GM21737 (cell line): ENCODE measurements around the gene CLCN2.
A peak's percentile ranks its signal among the peaks of the same experiment; 100 is the strongest.

Source experiments
- ATAC-seq: cut with Tn5 transposase; IDR thresholded peaks from one replicate; pipeline ENCODE4 v1.9.1; 2021; ENCODE audit warnings: mild to moderate bottlenecking, moderate library complexity; ENCODE audit not compliant: unreplicated experiment

Gene CLCN2

GRCh38 chr3:184361532-184361931, at the start of gene CLCN2, which contains the start of gene POLR2H:
Gene CLCN2 (minus strand): TSS chr3:184361605. CDS start chr3:184361479, 126 bp downstream.
Gene POLR2H (plus strand): TSS chr3:184361710. CDS start chr3:184363493, 1,783 bp downstream.
- peak; percentile 42 for ATAC-seq

GRCh38 chr3:184409946-184410500, 48.6 kb upstream of the CLCN2 start:
- no peak for ATAC-seq

DNA sequence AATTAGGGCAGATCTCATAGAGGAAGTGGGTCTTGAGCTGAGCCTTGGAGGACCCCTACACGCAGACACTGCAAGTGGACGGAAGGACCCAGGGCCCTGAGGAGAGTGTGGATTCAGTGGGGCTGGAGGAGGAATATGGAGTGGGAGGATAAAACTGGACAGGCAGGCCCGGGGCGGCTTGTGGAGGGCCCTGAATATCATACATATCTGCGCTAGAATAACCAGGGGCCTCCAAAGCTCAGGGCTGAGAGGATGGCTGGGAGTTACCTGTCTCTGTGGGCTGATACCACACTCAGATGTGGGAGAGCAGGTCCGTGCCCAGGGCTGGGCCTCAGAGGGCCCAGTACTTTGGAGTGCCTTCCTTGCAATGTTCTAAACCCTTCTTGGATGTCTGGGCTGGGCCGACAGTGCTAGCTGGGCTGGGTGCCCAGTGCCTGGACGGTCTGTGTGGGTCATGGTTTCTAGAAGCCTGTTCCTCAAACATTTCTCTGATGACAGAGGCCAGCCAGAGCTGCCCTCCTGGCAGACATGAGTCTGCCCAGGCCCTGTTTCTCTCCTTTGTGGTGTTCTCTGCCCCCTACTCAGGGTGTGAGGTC, 48.0 kb upstream of the CLCN2 start:
- ATAC-seq, result no peak

GRCh38 chr3:184405075-184406030, 43.9 kb upstream of the CLCN2 start:
- ATAC-seq, result no peak

- no peak for ATAC-seq
Observed at GRCh38 chr3:184399410-184399809, 38.0 kb upstream of the CLCN2 start.

DNA sequence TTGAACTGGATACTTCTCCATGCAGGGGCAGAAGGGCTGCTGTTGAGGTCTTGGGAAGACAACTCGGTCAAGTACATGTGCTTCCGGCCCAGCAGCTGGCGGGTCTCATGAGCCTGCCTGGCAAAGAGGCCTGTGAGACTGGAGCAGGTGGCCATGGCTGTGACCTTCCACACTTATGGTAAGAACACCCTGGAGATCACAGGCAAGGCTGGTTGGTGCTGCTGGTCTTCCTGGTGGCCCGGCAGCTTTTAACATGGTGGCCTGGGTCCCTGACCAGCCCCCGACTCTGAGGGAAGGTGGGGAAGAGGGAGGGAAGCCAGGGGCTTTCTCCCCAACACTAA, 33.9 kb upstream of the CLCN2 start:
- ATAC-seq, result no peak

DNA sequence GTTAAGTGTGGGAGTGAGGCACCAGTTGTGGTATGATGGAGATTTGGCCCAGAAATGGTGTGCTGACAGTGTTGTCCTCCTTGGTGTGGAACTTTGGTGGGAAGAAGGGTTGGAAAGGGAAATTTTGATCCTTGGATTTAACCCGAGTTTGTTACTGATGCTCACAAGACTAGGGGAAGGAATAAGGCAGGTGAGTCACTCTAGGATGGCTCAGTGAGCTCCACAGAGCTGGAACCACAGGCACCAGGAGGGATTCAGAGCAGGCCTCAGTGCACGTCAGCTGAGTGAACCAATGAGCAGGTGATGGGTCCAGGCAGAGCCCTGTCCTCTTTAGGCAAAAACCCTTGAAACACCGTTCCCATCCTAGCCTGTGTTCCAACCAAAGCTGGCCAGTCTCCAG, 29.9 kb upstream of the CLCN2 start:
- ATAC-seq, result no peak

- no peak for ATAC-seq
Observed at GRCh38 chr3:184389935-184390528, 28.6 kb upstream of the CLCN2 start.

GRCh38 chr3:184389384-184389783, 28.0 kb upstream of the CLCN2 start:
- ATAC-seq, result no peak

DNA sequence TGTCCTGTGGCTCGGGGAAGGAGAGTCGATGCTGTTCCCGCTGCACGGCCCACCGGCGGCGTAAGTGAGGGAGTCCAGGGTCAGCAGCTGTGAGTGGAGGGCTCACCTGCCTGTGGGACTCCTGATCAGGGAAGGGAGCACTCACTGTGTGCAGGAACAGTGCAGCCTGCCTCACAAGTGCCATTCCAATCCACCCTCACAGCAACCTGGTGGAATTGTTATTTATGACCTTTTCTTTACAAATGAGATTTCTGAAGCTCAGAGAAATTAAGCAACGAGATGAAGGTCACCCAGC, 27.5 kb upstream of the CLCN2 start:
- no peak for ATAC-seq

GRCh38 chr3:184388164-184388935, 26.9 kb upstream of the CLCN2 start:
- no peak for ATAC-seq

GRCh38 chr3:184387174-184387714, 25.8 kb upstream of the CLCN2 start:
- no peak for ATAC-seq

- no peak for ATAC-seq
Observed at GRCh38 chr3:184386047-184386806, 24.8 kb upstream of the CLCN2 start.

GRCh38 chr3:184384856-184385422, 23.5 kb upstream of the CLCN2 start:
- ATAC-seq, result no peak

GRCh38 chr3:184384342-184384741, 22.9 kb upstream of the CLCN2 start:
- no peak for ATAC-seq

GRCh38 chr3:184383033-184383740, 21.8 kb upstream of the CLCN2 start:
- ATAC-seq, result no peak

DNA sequence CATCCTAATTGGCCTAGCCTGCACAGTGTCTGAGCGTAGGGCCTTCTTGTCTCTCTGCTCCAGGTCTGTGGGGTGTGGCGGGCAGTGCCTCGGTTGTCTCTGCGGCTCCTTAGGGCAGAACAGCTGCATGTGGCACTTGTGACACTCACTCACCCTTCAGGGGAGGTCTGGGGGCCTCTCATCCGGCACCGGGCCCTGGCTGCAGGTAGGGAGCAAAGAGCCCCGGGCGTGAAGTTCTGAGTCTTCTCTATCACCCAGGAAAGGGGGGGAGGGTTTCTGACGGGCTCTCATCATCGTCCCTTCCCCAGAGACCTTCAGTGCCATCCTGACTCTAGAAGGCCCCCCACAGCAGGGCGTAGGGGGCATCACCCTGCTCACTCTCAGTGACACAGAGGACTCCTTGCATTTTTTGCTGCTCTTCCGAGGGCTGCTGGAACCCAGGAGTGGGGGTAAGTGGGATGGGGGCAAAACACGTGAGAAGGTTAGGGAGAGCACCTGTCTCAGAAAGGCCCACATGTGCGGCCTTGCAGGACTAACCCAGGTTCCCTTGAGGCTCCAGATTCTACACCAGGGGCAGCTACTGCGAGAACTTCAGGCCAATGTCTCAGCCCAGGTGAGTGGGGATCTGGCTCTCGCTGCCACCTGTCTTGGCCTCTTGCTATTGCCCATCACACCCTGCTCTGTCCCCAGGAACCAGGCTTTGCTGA, 21.1 kb upstream of the CLCN2 start:
- ATAC-seq, result no peak
